SK-N-SH (cell line): Measurements from ENCODE around the gene INHBB.

Experiments
- CTCF ChIP-seq: fragments of 200-600 bp; sonication (generic); IDR thresholded peaks from 2 replicates; pipeline ENCODE4 v1.6.1; 2017; ENCODE audit warnings: antibody characterized with exemption, mild to moderate bottlenecking, moderate library complexity
- EZH2phosphoT487 ChIP-seq: fragments of 200-600 bp; sonication (generic); IDR thresholded peaks from 2 replicates; pipeline ENCODE4 v1.6.1; 2017; ENCODE audit warnings: low read depth, mixed run types, mild to moderate bottlenecking, antibody characterized with exemption, moderate library complexity, borderline replicate concordance
- JUND ChIP-seq: IDR thresholded peaks from 2 replicates; pipeline ENCODE4 v1.4.0; 2012
- MEF2A ChIP-seq: IDR thresholded peaks from 2 replicates; pipeline ENCODE4 v1.4.0; 2012; ENCODE audit warnings: low read depth, borderline replicate concordance
- PBX3 ChIP-seq: IDR thresholded peaks from 2 replicates; pipeline ENCODE4; 2012
- REST ChIP-seq: IDR thresholded peaks from 2 replicates; pipeline ENCODE4 v1.6.1; 2012; ENCODE audit warnings: mild to moderate bottlenecking, low read depth, low read length, moderate library complexity
- TAF1 ChIP-seq: IDR thresholded peaks from 2 replicates; pipeline ENCODE4 v1.6.1; 2012; ENCODE audit warnings: low read depth, mild to moderate bottlenecking, low read length, moderate library complexity, borderline replicate concordance

GRCh38 chr2:120336749-120337148, 9.2 kb upstream of the INHBB start:
- no peak for TF ChIP-seq TAF1
- no peak for TF ChIP-seq CTCF
- no peak for TF ChIP-seq MEF2A
- TF ChIP-seq EZH2phosphoT487: no peak
- TF ChIP-seq JUND: no peak
- no peak for TF ChIP-seq REST
- TF ChIP-seq PBX3: no peak
